Heart right ventricle (tissue), 16 donors: ENCODE measurements around the gene KLHL1. TPM values are rescaled to one million over a fixed set of nuclear protein-coding genes. Genes with fewer than 3 reads are reported as not detected.

Source experiments
- ATAC-seq, 8 donors: fragments of 200-7000 bp; cut with Tn5 transposase; one replicate each; pipeline ENCODE4 v1.9.1; 2020; ENCODE audit warnings: mild to moderate bottlenecking in 8 of 8, moderate library complexity in 8 of 8, moderate number of reproducible peaks in 1 of 8
- DNase-seq, 2 donors: peaks; one replicate each; pipeline ENCODE4 v3.0.0-alpha.2; 2020
- H3K27ac ChIP-seq, 10 donors: fragments of 200-600 bp; sonication (generic) in 2 of 10; one replicate each; pipeline versions ENCODE4 v1.5.0 to v1.8.0; 2020 to 2022; ENCODE audit warnings: mild to moderate bottlenecking in 3 of 10
- H3K27me3 ChIP-seq, 7 donors: fragments of 200-600 bp; one replicate each; pipeline ENCODE4 v1.8.0; 2021 to 2022; ENCODE audit warnings: mild to moderate bottlenecking in 2 of 7
- H3K36me3 ChIP-seq, 9 donors: fragments of 200-600 bp; sonication (generic) in 1 of 9; one replicate each; pipeline versions ENCODE4 v1.5.0 to v1.8.0; 2020 to 2022; ENCODE audit warnings: mild to moderate bottlenecking in 2 of 9
- H3K4me1 ChIP-seq, 9 donors: fragments of 200-600 bp; sonication (generic) in 1 of 9; one replicate each; pipeline versions ENCODE4 v1.5.0 to v1.8.0; 2020 to 2022; ENCODE audit warnings: mild to moderate bottlenecking in 4 of 9
- H3K4me3 ChIP-seq, 10 donors: fragments of 200-600 bp; sonication (generic) in 2 of 10; one replicate each; pipeline versions ENCODE4 v1.5.0 to v1.8.0; 2020 to 2022; ENCODE audit warnings: mild to moderate bottlenecking in 7 of 10, moderate library complexity in 2 of 10
- H3K9me3 ChIP-seq, 11 donors: fragments of 200-600 bp in 10 of 11; sonication (generic) in 2 of 11; one replicate each; pipeline versions ENCODE4 v1.5.0 to v1.8.0; 2013 to 2022; ENCODE audit warnings: mild to moderate bottlenecking in 2 of 11, control low read depth in 1 of 11, moderate library complexity in 1 of 11
- WGBS, 2 donors: extraction: QIAGEN DNeasy Blood & Tissue Kit; methylation state at CpG; one replicate each; pipeline ENCODE4 v1.1.7; 2013; ENCODE audit warnings: inconsistent platforms in 1 of 2; 5-methylcytosine and 5-hydroxymethylcytosine counted together
- intact Hi-C, 10 donors: fragments of 100-400 bp; cut with DNase I; formaldehyde crosslinking; loops; one replicate each; pipeline versions ENCODE4 v1.11.1 to v1.14.2; 2022
- polyA plus RNA-seq, 2 donors: library from polyadenylated mRNA; stranded (reverse); fragments of 200-250 nt; gene quantifications; one replicate each; pipeline ENCODE4 v1.2.3, GENCODE V29; 2013
- total RNA-seq, 10 donors: library from RNA; stranded (reverse); fragmentation: NEBNext Ultra II Directional in 3 of 10; extraction: Animal tissue kit (Norgen Biotek cat#: 25700) in 3 of 10; gene quantifications; one replicate each; pipeline versions ENCODE4 v1.2.1 to v1.2.4, GENCODE V29; 2021 to 2023
- TF ChIP-seq, protein P1 (sequence below), 9 donors: fragments of 200-600 bp; sonication (generic) in 2 of 9; IDR thresholded peaks; one replicate each; pipeline versions ENCODE4 v1.5.0 to v1.8.0; 2021 to 2022; ENCODE audit warnings: antibody characterized with exemption in 9 of 9, mild to moderate bottlenecking in 5 of 9, moderate library complexity in 1 of 9
- donor health status: Arrhythmogenic right ventricular cardiomyopathy.
- donor health status: ischemic (EF 13 %, LVEDD 7.1; RV severe dilation, severe dysfunction).
- donor health status: healthy with polysubstance abuse.
- donor health status: DM: no; HTN: yes; CAD: no.
- donor health status: DM: no; HTN: no; CAD: no.
- donor health status: ischemic (EF 25% LVEDD 6.9; RV normal size, moderate dysfunction).
- donor health status: ischemic (EF 25% LVEDD 5.7; RV mildly dilated, moderate dysfunction).
- donor health status: healthy.
- donor health status: DM: yes; HTN: yes; CAD: no.
- donor health status: Ischemic cardiomyopathy.
- donor health status: ischemic (EF 35%, LVEDD 5.7; RV mildly dilated, moderate dysfunction).
- donor health status: nonischemic (EF 11% LVEDD 7.7; RV severe dilation, severe dysfunction).
- donor health status: DM: yes; HTN: yes; CAD: no.
- donor health status: PGD.
- donor health status: ischemic (EF 29% LVEDD 5.4; RV normal size, mild dysfunction).
- donor health status: nonischemic (EF 23%, LVEDD 6.1; RV moderate dilation, normal function).

KLHL1 gene
- total and polyA plus RNA-seq, 12 donors: 0.06 TPM; not detected in 11

DNA sequence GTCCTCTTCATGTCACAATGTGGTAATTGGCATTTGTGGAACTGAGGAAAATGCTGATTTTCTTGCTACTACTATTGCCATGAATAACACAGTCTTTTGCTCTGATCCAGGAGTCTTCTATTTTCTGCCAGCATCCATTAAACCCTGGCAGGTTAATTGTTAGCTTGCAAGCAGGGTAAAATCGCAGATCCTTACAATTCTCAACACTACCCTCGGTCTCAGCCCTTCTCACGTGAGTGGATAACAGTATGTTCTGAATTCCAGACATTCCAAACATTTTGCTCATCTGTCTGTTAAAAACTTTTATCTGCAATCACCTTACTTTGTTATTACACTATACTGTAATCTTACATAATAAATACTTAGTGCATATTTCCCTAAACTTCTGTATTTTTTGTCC lies 251.9 kb downstream of the KLHL1 start:
- TF ChIP-seq, protein P1, sequence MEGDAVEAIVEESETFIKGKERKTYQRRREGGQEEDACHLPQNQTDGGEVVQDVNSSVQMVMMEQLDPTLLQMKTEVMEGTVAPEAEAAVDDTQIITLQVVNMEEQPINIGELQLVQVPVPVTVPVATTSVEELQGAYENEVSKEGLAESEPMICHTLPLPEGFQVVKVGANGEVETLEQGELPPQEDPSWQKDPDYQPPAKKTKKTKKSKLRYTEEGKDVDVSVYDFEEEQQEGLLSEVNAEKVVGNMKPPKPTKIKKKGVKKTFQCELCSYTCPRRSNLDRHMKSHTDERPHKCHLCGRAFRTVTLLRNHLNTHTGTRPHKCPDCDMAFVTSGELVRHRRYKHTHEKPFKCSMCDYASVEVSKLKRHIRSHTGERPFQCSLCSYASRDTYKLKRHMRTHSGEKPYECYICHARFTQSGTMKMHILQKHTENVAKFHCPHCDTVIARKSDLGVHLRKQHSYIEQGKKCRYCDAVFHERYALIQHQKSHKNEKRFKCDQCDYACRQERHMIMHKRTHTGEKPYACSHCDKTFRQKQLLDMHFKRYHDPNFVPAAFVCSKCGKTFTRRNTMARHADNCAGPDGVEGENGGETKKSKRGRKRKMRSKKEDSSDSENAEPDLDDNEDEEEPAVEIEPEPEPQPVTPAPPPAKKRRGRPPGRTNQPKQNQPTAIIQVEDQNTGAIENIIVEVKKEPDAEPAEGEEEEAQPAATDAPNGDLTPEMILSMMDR (IDR thresholded peaks at IDR 0.05): no peak
- intact Hi-C loops: loop anchor here in 1 of 10 donors (5.0 kb wide), 1 partner anchor 319 kb away; no protein-coding TSS in a partner anchor
- no peak for ATAC-seq
- Histone ChIP-seq H3K9me3 (no peaks in the 10 kb centered on the region), H3K27ac (no peak overlapping the region), H3K4me3 (no peak overlapping the region), H3K36me3 (no peaks in the 10 kb centered on the region), H3K27me3 (no peaks in the 10 kb centered on the region), H3K4me1 (no peaks in the 10 kb centered on the region)
- no peak for DNase-seq
- WGBS, 2 donors: 30 to 33% methylated on average over 3 of the region's 3 CpGs

GRCh38 chr13:69828527-69828926 lies 279.7 kb downstream of the KLHL1 start:
- intact Hi-C loops: loop anchor here in 1 of 10 donors (2.0 to 5.0 kb wide), 2 partner anchors 16 to 181 kb away; no protein-coding TSS in a partner anchor
- no peak overlapping the region for H3K27ac ChIP-seq
- H3K9me3 ChIP-seq: peaks cover 0 to 26% (median 0%) of the 10 kb centered on the region in 11 donors
- no peaks in the 10 kb centered on the region for H3K27me3 ChIP-seq
- no peak overlapping the region for H3K4me3 ChIP-seq
- 77 to 93% methylated on average over 2 of the region's 2 CpGs for WGBS, 2 donors
- H3K36me3 ChIP-seq: no peaks in the 10 kb centered on the region
- H3K4me1 ChIP-seq: no peaks in the 10 kb centered on the region
- TF ChIP-seq, protein P1 (IDR thresholded peaks at IDR 0.05): no peak
- DNase-seq (no peak), ATAC-seq (no peak)

GRCh38 chr13:69820180-69820579 lies 288.1 kb downstream of the KLHL1 start:
- Histone ChIP-seq H3K27me3 (no peaks in the 10 kb centered on the region), H3K4me3 (no peak overlapping the region), H3K36me3 (no peaks in the 10 kb centered on the region), H3K4me1 (no peaks in the 10 kb centered on the region), H3K27ac (no peak overlapping the region), H3K9me3 (peaks cover 0 to 15% (median 0%) of the 10 kb centered on the region in 11 donors)
- DNase-seq (no peak), ATAC-seq (no peak)
- intact Hi-C loops: no loop called here
- WGBS, 2 donors: 81 to 82% methylated on average over 6 of the region's 6 CpGs
- TF ChIP-seq, protein P1 (IDR thresholded peaks at IDR 0.05): no peak

DNA sequence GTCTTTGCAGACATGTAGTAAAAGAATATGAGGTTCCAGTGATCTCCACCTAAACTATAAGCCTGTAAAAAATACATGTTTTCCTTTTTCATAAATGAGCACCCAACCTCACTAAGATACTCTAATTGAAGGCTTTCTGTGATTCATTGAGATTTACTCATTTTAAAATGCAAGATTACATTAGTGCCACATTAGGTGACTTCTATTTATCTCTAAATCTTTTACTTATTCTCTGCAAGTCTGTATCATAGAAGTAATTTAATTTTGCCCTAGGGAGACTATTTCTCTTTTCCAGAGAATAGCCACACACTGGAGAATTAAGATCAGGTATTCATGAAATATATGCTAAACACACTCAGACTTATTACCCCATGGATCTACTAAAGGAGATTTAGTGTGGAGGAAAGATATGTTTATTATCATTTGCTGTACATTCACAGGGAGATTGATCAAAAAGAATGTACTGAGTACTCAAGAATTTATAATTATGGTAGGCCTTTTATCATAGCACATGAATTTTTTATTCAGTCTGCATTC lies 290.9 kb downstream of the KLHL1 start:
- intact Hi-C loops: no loop called here
- peaks cover 0 to 29% (median 10%) of the 10 kb centered on the region in 11 donors for H3K9me3 ChIP-seq
- TF ChIP-seq, protein P1 (IDR thresholded peaks at IDR 0.05): no peak
- no peak overlapping the region for H3K27ac ChIP-seq
- no peak overlapping the region for H3K4me3 ChIP-seq
- ATAC-seq: no peak
- H3K27me3 ChIP-seq: no peaks in the 10 kb centered on the region
- H3K36me3 ChIP-seq: no peaks in the 10 kb centered on the region
- no peaks in the 10 kb centered on the region for H3K4me1 ChIP-seq
- DNase-seq: no peak
